ENCODE results near the gene USP6NL. TPM values are rescaled to one million over a fixed set of nuclear protein-coding genes. Genes with fewer than 3 reads are reported as not detected.

USP6NL gene
- total and polyA plus RNA-seq, 5 donors from 2014 or later: 0.46 to 2.8 (median 1.7) TPM

GRCh38 chr10:11472158-11472753 lies 139.2 kb downstream of the USP6NL start:
- H3K4me1 ChIP-seq (ENCODE audit: control insufficient read depth, insufficient read depth, low read length, poor library complexity, severe bottlenecking): no peaks in the 10 kb centered on the region
- H3K9me3 ChIP-seq (ENCODE audit: control insufficient read depth in 2 of 2, low read length in 2 of 2): no peaks in the 10 kb centered on the region
- Mint-ChIP-seq H3K9me3 (no peaks in the 10 kb centered on the region), H3K4me1 (peaks cover 0 to 1% (median 0%) of the 10 kb centered on the region in 4 donors), H3K27me3 (peaks cover 5% of the 10 kb centered on the region), H3K27ac (no peak overlapping the region), H3K36me3 (no peaks in the 10 kb centered on the region), H3K4me3 (no peak overlapping the region)
- no peaks in the 10 kb centered on the region for H3K27me3 ChIP-seq (ENCODE audit: control insufficient read depth, insufficient read depth, low read length)
- peak; percentile 74 to 80 for ATAC-seq (ENCODE audit: low read depth in 2 of 2)
- H3K4me3 ChIP-seq (ENCODE audit: low read depth, low read length): no peak overlapping the region
- H3K36me3 ChIP-seq (ENCODE audit: control insufficient read depth, insufficient read depth, low read length): no peaks in the 10 kb centered on the region
- H3K27ac ChIP-seq (ENCODE audit: insufficient read depth, low read length, poor library complexity, severe bottlenecking): no peak overlapping the region
- DNase-seq: peak; percentile 47 to 75 (median 62)

- Mint-ChIP-seq H3K4me1 (peaks cover 0 to 1% (median 0%) of the 10 kb centered on the region in 4 donors), H3K9me3 (no peaks in the 10 kb centered on the region), H3K4me3 (no peak overlapping the region), H3K36me3 (no peaks in the 10 kb centered on the region), H3K27ac (peak overlapping the region in 1 of 3 donors; percentile 80), H3K27me3 (peaks cover under 1% of the 10 kb centered on the region)
- ATAC-seq (ENCODE audit: low read depth in 2 of 2) (no peak), DNase-seq (no peak)
- H3K9me3 ChIP-seq (ENCODE audit: control insufficient read depth in 2 of 2, low read length in 2 of 2): no peaks in the 10 kb centered on the region
- no peaks in the 10 kb centered on the region for H3K4me1 ChIP-seq (ENCODE audit: control insufficient read depth, insufficient read depth, low read length, poor library complexity, severe bottlenecking)
- H3K27me3 ChIP-seq (ENCODE audit: control insufficient read depth, insufficient read depth, low read length): no peaks in the 10 kb centered on the region
- no peak overlapping the region for H3K4me3 ChIP-seq (ENCODE audit: low read depth, low read length)
- H3K27ac ChIP-seq (ENCODE audit: insufficient read depth, low read length, poor library complexity, severe bottlenecking): no peak overlapping the region
- no peaks in the 10 kb centered on the region for H3K36me3 ChIP-seq (ENCODE audit: control insufficient read depth, insufficient read depth, low read length)
Observed at GRCh38 chr10:11469575-11470391, 141.7 kb downstream of the USP6NL start.

GRCh38 chr10:11468126-11468742 lies 143.2 kb downstream of the USP6NL start:
- no peaks in the 10 kb centered on the region for H3K9me3 Mint-ChIP-seq
- no peaks in the 10 kb centered on the region for H3K9me3 ChIP-seq (ENCODE audit: control insufficient read depth in 2 of 2, low read length in 2 of 2)
- H3K36me3 Mint-ChIP-seq: peaks cover 9% of the 10 kb centered on the region
- no peaks in the 10 kb centered on the region for H3K4me1 ChIP-seq (ENCODE audit: control insufficient read depth, insufficient read depth, low read length, poor library complexity, severe bottlenecking)
- H3K27ac Mint-ChIP-seq: peak overlapping the region in 1 of 3 donors; percentile 77
- no peak overlapping the region for H3K4me3 Mint-ChIP-seq
- no peaks in the 10 kb centered on the region for H3K27me3 ChIP-seq (ENCODE audit: control insufficient read depth, insufficient read depth, low read length)
- no peak for ATAC-seq (ENCODE audit: low read depth in 2 of 2)
- H3K36me3 ChIP-seq (ENCODE audit: control insufficient read depth, insufficient read depth, low read length): no peaks in the 10 kb centered on the region
- H3K4me1 Mint-ChIP-seq: peaks cover 0 to 1% (median 0%) of the 10 kb centered on the region in 4 donors
- H3K27me3 Mint-ChIP-seq: no peaks in the 10 kb centered on the region
- H3K27ac ChIP-seq (ENCODE audit: insufficient read depth, low read length, poor library complexity, severe bottlenecking): no peak overlapping the region
- no peak overlapping the region for H3K4me3 ChIP-seq (ENCODE audit: low read depth, low read length)
- no peak for DNase-seq

- Mint-ChIP-seq H3K4me3 (no peak overlapping the region), H3K4me1 (no peaks in the 10 kb centered on the region), H3K27ac (no peak overlapping the region), H3K27me3 (no peaks in the 10 kb centered on the region), H3K9me3 (no peaks in the 10 kb centered on the region), H3K36me3 (peaks cover 9% of the 10 kb centered on the region)
- no peaks in the 10 kb centered on the region for H3K36me3 ChIP-seq (ENCODE audit: control insufficient read depth, insufficient read depth, low read length)
- no peak overlapping the region for H3K27ac ChIP-seq (ENCODE audit: insufficient read depth, low read length, poor library complexity, severe bottlenecking)
- H3K4me3 ChIP-seq (ENCODE audit: low read depth, low read length): no peak overlapping the region
- H3K9me3 ChIP-seq (ENCODE audit: control insufficient read depth in 2 of 2, low read length in 2 of 2): no peaks in the 10 kb centered on the region
- no peaks in the 10 kb centered on the region for H3K4me1 ChIP-seq (ENCODE audit: control insufficient read depth, insufficient read depth, low read length, poor library complexity, severe bottlenecking)
- ATAC-seq (ENCODE audit: low read depth in 2 of 2) (no peak), DNase-seq (no peak)
- no peaks in the 10 kb centered on the region for H3K27me3 ChIP-seq (ENCODE audit: control insufficient read depth, insufficient read depth, low read length)
Observed at GRCh38 chr10:11465406-11465805, 146.0 kb downstream of the USP6NL start.

GRCh38 chr10:11463111-11463510 lies 148.3 kb downstream of the USP6NL start:
- Histone ChIP-seq H3K36me3 (ENCODE audit: control insufficient read depth, insufficient read depth, low read length) (no peaks in the 10 kb centered on the region), H3K27ac (ENCODE audit: insufficient read depth, low read length, poor library complexity, severe bottlenecking) (no peak overlapping the region), H3K4me3 (ENCODE audit: low read depth, low read length) (no peak overlapping the region), H3K9me3 (ENCODE audit: control insufficient read depth in 2 of 2, low read length in 2 of 2) (no peaks in the 10 kb centered on the region), H3K4me1 (ENCODE audit: control insufficient read depth, insufficient read depth, low read length, poor library complexity, severe bottlenecking) (no peaks in the 10 kb centered on the region), H3K27me3 (ENCODE audit: control insufficient read depth, insufficient read depth, low read length) (no peaks in the 10 kb centered on the region)
- no peak overlapping the region for H3K4me3 Mint-ChIP-seq
- no peaks in the 10 kb centered on the region for H3K4me1 Mint-ChIP-seq
- H3K9me3 Mint-ChIP-seq: no peaks in the 10 kb centered on the region
- no peak overlapping the region for H3K27ac Mint-ChIP-seq
- DNase-seq (no peak), ATAC-seq (ENCODE audit: low read depth in 2 of 2) (no peak)
- no peaks in the 10 kb centered on the region for H3K27me3 Mint-ChIP-seq
- H3K36me3 Mint-ChIP-seq: peaks cover 9% of the 10 kb centered on the region

GRCh38 chr10:11462071-11462470 lies 149.4 kb downstream of the USP6NL start:
- no peak overlapping the region for H3K4me3 ChIP-seq (ENCODE audit: low read depth, low read length)
- DNase-seq (no peak), ATAC-seq (ENCODE audit: low read depth in 2 of 2) (no peak)
- Mint-ChIP-seq H3K4me1 (peaks cover 0 to 5% (median 0%) of the 10 kb centered on the region in 4 donors), H3K36me3 (peaks cover 13% of the 10 kb centered on the region), H3K9me3 (no peaks in the 10 kb centered on the region), H3K27me3 (no peaks in the 10 kb centered on the region), H3K4me3 (no peak overlapping the region), H3K27ac (no peak overlapping the region)
- H3K27ac ChIP-seq (ENCODE audit: insufficient read depth, low read length, poor library complexity, severe bottlenecking): no peak overlapping the region
- H3K4me1 ChIP-seq (ENCODE audit: control insufficient read depth, insufficient read depth, low read length, poor library complexity, severe bottlenecking): no peaks in the 10 kb centered on the region
- H3K27me3 ChIP-seq (ENCODE audit: control insufficient read depth, insufficient read depth, low read length): no peaks in the 10 kb centered on the region
- no peaks in the 10 kb centered on the region for H3K36me3 ChIP-seq (ENCODE audit: control insufficient read depth, insufficient read depth, low read length)
- no peaks in the 10 kb centered on the region for H3K9me3 ChIP-seq (ENCODE audit: control insufficient read depth in 2 of 2, low read length in 2 of 2)

GRCh38 chr10:11457336-11457735 lies 154.1 kb downstream of the USP6NL start:
- Mint-ChIP-seq H3K27ac (peak overlapping the region in 1 of 3 donors; percentile 74), H3K36me3 (peaks cover 4% of the 10 kb centered on the region), H3K4me1 (peaks cover 0 to 5% (median 0%) of the 10 kb centered on the region in 4 donors), H3K9me3 (no peaks in the 10 kb centered on the region), H3K4me3 (no peak overlapping the region), H3K27me3 (peaks cover 5% of the 10 kb centered on the region)
- no peaks in the 10 kb centered on the region for H3K4me1 ChIP-seq (ENCODE audit: control insufficient read depth, insufficient read depth, low read length, poor library complexity, severe bottlenecking)
- H3K27me3 ChIP-seq (ENCODE audit: control insufficient read depth, insufficient read depth, low read length): no peaks in the 10 kb centered on the region
- no peaks in the 10 kb centered on the region for H3K36me3 ChIP-seq (ENCODE audit: control insufficient read depth, insufficient read depth, low read length)
- no peaks in the 10 kb centered on the region for H3K9me3 ChIP-seq (ENCODE audit: control insufficient read depth in 2 of 2, low read length in 2 of 2)
- ATAC-seq (ENCODE audit: low read depth in 2 of 2) (no peak), DNase-seq (no peak)
- H3K4me3 ChIP-seq (ENCODE audit: low read depth, low read length): no peak overlapping the region
- H3K27ac ChIP-seq (ENCODE audit: insufficient read depth, low read length, poor library complexity, severe bottlenecking): no peak overlapping the region

Measured in CD4-positive, CD25-positive, alpha-beta regulatory T cell (primary cell).